HG03521 (cell line): ENCODE results near the gene PDCD1.

Experiments
- ATAC-seq: cut with Tn5 transposase; IDR thresholded peaks from one replicate; pipeline ENCODE4 v1.9.1; 2021; ENCODE audit warnings: mild to moderate bottlenecking, moderate library complexity; ENCODE audit not compliant: unreplicated experiment

The PDCD1 gene

GRCh38 chr2:241865957-241866789, 7.5 kb upstream of the PDCD1 start:
- ATAC-seq, result no peak

DNA sequence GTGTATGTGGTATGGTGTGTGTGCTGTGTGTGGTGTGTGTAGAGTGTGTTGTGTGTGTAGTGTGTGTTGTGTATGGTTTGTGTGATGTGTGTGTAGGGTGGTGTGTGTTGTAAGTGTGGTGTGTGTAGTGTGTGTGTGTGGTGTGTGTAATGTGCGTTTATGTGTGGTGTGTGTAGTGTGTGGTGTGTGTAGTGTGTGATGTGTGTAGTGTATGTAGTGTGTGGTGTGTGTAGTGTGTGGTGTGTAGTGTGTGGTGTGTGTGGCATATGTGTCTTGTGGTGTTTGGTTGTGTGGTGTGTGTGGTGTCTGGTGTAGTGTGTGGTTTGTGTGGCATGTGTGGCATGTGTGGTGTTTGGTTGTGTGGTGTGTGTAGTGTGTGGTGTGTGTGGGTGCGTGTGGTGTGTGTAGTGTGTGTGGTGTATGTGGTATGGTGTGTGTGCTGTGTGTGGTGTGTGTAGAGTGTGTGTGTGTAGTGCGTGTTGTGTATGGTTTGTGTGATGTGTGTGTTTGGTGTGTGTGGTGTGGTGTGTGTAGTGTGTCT, 6.8 kb upstream of the PDCD1 start:
- no peak for ATAC-seq

DNA sequence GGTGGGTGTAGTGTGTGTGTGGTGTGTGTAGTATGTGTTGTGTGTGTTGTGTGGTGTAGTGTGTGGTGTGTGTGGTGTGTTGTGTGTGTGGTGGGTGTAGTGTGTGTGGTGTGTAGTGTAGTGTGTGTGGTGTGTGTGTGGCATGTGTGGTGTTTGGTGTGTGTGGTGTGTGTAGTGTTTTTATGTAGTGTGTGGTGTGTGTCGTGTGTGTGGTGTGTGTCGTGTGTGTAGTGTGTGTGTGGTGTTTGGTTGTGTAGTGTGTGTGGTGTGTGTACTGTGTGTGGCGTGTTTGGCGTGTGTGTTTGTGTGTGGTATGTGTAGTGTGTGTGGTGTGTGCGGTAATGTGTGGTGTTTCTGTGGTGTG, 6.1 kb upstream of the PDCD1 start:
- no peak for ATAC-seq

- ATAC-seq, result no peak
Measured at GRCh38 chr2:241864168-241864849, 5.6 kb upstream of the PDCD1 start.

DNA sequence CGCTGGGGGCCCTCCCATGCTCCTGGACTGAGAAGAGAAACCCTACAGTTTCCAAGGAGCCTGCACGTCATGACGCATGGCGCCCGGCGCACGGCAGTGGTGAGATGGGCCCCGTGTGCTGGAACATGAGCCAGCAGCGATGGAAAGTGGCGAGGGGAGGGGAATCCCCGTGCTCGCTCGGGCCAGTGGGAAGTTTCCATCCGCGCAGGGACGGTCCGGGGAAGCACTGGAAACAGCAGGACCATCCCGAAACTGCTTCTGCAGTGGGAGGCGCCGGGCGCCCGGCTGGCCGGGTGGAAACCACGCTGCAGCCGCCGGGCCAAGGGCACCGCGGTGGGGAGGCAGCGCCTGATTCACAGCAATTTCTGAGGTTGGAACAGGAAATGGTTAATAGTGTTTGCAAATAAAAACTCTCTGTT, 4.9 kb upstream of the PDCD1 start:
- ATAC-seq, result no peak

- ATAC-seq, result no peak
Measured at GRCh38 chr2:241862775-241863535, 4.3 kb upstream of the PDCD1 start.

DNA sequence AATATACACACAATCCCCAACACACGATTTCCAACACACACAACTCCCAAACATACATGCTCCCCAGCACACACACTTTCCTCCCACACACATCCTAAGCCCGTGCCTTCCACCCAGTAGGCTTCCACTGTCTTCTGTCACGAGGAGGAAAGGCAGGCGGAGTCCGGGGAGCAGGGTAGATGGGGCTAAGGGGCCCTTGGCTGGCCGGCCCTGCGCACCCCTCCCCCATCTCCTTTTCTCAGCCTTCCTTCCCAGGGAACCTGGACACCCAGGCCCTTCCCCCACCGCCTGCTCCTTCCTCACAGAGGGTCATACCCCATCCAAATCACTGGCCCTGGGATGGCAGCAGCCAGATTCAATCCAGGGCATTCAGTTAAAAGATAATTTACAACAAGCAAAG, 3.4 kb upstream of the PDCD1 start:
- ATAC-seq, result no peak

DNA sequence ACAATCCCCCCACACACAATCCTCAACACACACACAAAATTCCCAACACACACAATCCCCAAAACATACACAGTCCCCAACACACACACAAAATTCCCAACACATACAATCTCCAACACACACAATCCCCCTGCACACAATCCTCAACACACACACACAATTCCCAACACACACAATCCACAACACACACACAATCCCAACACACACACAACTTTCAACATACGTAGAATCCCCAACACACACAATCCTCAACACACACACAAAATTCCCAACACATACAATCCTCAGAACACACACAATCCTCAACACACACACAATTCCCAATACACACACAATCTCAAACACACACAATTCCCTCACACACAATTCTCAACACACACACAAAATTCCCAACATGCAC, 2.6 kb upstream of the PDCD1 start:
- no peak for ATAC-seq

DNA sequence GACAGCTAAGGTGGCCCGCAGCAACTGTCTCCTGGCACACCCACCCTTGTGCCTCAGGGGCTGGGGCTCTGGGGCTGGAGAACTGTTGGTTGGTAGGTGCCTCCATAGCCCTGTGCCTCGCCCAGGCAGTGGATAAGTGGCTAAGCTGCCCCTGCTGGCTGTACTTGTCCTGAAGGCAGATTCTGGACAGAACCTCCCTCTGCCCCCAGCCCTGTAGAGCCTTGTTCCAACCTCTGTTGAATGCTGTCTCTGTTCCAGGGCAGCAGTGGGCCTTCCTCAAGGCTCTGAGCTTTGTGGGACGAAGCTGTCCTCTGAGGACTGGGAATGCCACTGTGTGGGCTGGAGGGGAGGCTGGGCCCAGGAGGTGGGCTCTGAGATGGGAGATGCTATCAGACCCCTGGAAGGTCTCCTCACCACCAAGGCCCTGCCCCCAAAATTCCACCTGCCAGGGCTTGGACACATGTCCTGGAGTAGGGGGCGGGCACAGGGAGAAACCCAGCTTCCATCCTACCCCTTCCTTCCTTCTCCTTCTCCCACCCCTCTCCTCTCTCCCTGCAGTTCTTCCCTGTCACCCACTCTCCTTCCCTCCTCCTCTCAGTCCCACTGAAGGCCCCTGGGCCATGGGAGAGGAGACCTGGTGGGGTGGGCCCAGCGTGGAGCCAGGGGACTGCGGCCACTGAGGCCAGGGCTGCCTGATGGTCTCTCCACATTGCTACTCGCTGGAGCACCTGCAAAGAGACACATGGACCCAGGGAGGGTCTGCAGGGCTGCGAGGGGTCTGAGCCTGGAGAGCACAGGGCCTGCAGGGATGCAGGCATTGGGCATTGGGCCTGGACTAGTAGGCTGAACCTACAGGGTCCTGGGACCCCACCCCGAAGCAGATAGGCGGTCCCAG, 1.7 kb upstream of the PDCD1 start:
- no peak for ATAC-seq

DNA sequence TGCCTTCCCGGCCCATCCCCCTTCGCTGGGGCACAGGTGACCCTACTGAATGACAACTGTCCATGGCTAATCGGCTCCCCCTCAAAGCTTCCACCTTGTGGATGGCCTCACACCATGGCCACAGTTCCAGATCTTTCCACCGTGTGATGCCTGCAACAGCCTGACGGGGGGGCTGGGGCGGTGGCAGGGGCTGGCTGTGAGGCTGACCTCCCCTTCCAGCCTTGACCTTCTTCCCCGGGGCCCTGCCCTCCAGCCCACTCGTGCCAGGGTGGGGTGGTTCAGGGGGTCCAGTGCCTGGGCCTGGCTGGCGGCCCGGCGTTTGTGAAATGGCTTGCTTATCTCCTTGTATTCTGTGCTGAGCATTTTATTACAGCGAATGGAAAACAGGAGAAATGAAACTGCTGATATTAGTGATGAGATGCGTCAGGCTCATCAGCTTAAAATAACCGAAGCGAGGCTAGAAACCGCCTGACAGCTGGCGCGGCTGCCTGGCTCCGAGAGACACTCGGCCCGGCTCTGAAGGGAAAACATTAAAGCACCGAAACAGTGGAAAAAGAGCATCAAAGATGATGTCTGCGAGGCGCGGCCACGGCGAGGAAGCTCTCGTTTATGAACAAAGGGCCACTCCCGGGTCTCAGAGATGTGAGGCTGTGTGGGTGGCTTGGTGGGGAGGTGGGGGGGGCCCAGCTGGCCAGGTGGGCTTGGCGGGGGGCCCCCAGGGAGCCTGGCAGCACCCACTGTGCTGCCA, 916 bp upstream of the PDCD1 start:
- no peak for ATAC-seq

DNA sequence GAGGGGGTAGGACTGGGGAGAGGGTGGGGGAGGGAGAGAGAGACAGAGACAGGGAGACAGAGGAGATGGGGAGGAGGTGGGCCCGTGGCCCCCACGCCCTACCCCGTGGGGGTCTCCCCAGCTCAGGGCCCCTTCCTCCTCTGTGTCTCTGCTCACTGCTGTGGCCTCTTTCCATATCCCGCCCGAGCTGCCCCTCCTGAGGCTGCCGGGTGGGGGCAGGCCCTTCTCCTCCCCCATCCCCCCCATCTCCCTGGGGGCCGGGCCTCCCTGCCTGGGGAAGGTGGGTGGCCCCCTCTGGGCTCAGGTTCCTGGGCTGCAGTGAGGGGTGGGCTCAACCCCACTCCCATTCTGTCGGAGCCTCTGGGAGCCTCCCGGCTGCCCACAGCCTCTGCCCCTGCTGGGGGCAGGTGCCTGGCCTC, 332 bp upstream of the PDCD1 start:
- no peak for ATAC-seq

- ATAC-seq, result no peak
Measured at GRCh38 chr2:241857572-241858121, 1.0 kb downstream of the PDCD1 start.

- no peak for ATAC-seq
Measured at GRCh38 chr2:241857041-241857541, 1.6 kb downstream of the PDCD1 start.

- no peak for ATAC-seq
Measured at GRCh38 chr2:241855888-241856422, 2.7 kb downstream of the PDCD1 start.

DNA sequence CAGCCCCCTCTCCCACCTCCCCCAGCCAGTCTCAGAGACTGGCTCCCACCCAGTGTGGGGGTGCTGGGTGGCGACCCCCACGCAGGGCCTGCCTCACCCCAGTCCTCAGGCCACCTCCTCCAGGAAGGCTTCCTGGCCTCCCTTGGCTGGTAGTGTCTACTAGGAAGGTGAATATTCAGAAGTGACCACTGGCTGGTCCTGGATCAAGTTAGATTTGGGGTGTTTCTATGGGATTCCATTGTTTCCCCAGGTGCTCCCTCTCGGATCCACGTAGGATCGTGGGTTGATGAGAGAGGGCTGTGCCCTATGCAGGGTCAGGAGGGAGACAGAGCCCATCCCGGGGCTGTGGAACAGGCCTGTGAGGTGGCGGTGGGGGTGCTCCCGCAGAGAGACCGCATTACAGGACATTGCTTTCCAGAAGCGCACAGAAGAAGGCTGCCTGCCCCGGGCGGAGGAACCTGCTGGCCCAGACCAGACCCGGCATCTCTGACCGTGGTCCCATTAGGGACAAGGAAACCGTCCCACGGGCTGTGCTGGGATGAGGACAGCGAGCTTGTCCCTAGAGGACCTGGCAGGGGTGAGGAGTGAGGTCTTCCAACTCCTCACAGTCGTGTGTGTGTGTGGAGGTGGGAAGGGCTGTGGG, 3.3 kb downstream of the PDCD1 start:
- ATAC-seq, result no peak

DNA sequence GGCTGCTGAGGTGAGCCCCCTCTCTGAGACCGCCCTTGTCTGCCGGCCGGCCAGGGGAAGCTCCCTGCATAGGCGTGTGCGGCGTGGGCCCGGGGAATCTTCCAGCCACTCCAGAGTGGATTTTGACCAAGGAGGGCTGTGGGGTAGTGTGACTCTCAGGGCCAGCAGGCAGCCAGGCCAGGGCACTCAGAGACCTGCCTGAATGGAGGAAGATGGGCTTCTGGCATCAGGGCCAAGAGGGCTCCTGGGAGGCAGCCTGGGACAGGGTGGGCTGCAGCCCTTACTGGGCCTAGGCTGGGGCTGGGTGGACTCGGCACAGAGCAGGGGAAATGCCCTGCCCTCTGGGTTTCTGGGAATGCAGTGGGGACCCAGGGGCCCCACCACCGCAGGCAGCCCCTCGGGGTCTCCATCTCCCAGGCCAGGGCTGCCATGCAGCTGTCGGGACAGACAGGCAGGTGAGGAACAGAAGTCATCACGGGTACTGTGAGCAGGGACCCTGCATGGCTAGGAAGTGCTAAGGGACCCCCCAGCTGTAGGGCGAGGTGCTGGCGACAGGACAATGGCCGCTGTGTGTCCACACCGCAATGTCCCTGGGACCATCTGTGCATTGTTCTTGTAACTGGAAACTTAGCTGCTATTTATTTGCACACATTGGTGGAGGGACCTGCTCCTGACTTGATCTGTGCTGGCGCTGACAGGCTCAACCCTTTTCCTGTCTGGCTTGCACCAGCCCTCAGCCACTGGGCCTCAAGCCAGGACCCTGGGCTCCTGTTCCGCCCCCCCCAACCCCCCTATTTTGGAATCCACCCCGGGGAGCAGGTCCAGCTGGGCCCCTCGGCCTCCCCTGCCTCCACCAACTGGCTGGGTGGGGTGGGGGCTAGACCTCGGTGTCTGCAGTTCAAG, 4.1 kb downstream of the PDCD1 start:
- no peak for ATAC-seq

- no peak for ATAC-seq
Measured at GRCh38 chr2:241853651-241854341, 4.9 kb downstream of the PDCD1 start.
